IPS-15b (cell line): Measurements from ENCODE around the gene YARS1.

ENCODE experiments used
- H3K27me3 ChIP-seq: one replicate; pipeline ENCODE4 v1.6.1; 2013; ENCODE audit warnings: low read length; ENCODE audit not compliant: control insufficient read depth, insufficient read depth
- H3K36me3 ChIP-seq: one replicate; pipeline ENCODE4 v1.6.1; 2013; ENCODE audit warnings: low read length; ENCODE audit not compliant: control insufficient read depth, insufficient read depth
- H3K4me1 ChIP-seq: one replicate; pipeline ENCODE4 v1.6.1; 2013; ENCODE audit warnings: mild to moderate bottlenecking, low read length; ENCODE audit not compliant: control insufficient read depth, insufficient read depth
- H3K4me3 ChIP-seq: one replicate; pipeline ENCODE4 v1.5.1; 2013; ENCODE audit warnings: low read depth, low read length
- H3K9ac ChIP-seq: one replicate; pipeline ENCODE4 v1.6.1; 2013; ENCODE audit warnings: low read depth, mild to moderate bottlenecking, low read length
- H3K9me3 ChIP-seq: one replicate; pipeline ENCODE4 v1.6.1; 2013; ENCODE audit warnings: mild to moderate bottlenecking, low read length; ENCODE audit not compliant: control insufficient read depth, insufficient read depth

YARS1 gene

DNA sequence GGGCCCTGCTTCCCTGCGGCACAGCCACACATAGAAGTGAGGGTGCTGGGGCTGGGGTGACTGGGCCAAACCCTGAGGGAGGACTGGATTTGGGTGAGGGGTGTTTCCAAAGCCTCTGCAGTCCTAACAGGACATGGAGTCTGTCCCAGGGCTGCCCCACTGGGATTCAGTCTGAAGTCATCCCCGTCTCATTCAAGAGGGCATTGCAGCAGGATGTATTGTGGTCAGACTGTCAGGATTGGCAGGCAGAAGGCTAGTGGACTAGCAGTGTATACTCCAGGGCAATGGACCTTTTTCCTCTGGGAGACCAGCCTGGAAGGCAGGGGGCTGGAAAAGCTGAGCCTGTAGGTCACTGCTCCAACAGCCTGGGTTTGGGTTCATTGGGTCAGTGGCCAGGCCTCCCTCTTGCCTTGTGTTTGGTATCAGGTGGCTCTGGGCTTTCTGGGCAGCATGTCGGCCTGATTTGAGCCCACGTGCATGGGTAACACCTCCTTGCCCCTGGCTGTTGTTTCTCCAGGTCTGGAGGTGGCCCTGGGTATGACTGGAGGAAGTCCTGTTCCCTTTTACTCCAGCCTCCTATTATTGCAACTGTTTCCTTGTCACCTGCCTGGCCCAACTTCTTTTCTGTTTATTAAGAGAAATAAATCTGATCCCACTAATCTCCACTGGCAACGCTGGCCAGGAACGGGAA lies 73.6 kb downstream of the YARS1 start:
- peak overlapping the region; percentile 18 for H3K9ac ChIP-seq
- H3K4me3 ChIP-seq: peak overlapping the region; percentile 61
- H3K9me3 ChIP-seq: no peaks in the 10 kb centered on the region
- peaks cover 7% of the 10 kb centered on the region for H3K4me1 ChIP-seq
- H3K36me3 ChIP-seq: no peaks in the 10 kb centered on the region
- H3K27me3 ChIP-seq: no peaks in the 10 kb centered on the region

- H3K9me3 ChIP-seq: no peaks in the 10 kb centered on the region
- no peaks in the 10 kb centered on the region for H3K27me3 ChIP-seq
- peaks cover 7% of the 10 kb centered on the region for H3K4me1 ChIP-seq
- H3K4me3 ChIP-seq: peak overlapping the region; percentile 61
- H3K9ac ChIP-seq: peak overlapping the region; percentile 18
- H3K36me3 ChIP-seq: no peaks in the 10 kb centered on the region
Observed at GRCh38 chr1:32742956-32743355, 74.2 kb downstream of the YARS1 start.

DNA sequence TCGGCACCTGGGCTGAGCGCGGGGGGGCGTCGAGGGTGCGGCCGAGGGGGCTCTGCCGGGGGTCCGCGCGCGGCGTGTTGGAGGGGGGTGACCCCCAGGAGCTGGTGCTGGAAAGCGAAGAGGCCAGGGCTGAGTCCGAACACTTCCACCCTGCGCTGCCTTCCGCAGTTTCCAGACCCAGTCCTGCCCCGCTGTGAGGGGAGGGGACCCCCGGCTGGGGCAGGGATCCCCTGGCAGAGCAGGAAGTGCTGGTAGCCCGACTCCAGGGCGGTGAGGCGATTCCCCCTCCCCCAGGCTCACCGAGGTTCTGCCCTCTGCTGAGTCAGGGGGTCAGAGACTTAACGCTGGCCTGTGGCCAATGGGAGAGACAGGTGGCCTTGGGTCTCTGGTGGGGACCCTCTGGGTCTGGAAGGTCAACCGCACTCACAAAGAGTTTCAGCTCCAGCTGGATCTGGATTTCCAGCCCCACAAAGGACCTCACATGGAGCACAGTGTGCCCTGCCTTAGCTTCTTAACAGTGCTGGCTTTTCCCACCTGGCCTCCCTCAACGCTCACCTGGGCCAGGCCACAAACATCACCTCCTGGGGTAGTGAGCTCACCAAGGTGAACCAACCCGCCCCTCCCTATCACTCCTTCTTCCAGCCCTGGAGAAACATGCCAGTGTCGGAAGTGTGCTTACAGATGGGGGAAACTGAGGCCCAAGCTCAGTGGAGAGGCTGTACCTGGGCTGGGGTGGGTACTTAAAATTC lies 74.8 kb downstream of the YARS1 start:
- Histone ChIP-seq H3K9me3 (no peaks in the 10 kb centered on the region), H3K4me1 (peaks cover 8% of the 10 kb centered on the region), H3K27me3 (no peaks in the 10 kb centered on the region), H3K9ac (peak overlapping the region; percentile 65), H3K4me3 (peak overlapping the region; percentile 61), H3K36me3 (no peaks in the 10 kb centered on the region)

- H3K27me3 ChIP-seq: no peaks in the 10 kb centered on the region
- no peaks in the 10 kb centered on the region for H3K36me3 ChIP-seq
- peak overlapping the region; percentile 65 for H3K9ac ChIP-seq
- H3K4me3 ChIP-seq: peak overlapping the region; percentile 64
- H3K9me3 ChIP-seq: no peaks in the 10 kb centered on the region
- peaks cover 15% of the 10 kb centered on the region for H3K4me1 ChIP-seq
Observed at GRCh38 chr1:32741413-32742198, 75.6 kb downstream of the YARS1 start.

DNA sequence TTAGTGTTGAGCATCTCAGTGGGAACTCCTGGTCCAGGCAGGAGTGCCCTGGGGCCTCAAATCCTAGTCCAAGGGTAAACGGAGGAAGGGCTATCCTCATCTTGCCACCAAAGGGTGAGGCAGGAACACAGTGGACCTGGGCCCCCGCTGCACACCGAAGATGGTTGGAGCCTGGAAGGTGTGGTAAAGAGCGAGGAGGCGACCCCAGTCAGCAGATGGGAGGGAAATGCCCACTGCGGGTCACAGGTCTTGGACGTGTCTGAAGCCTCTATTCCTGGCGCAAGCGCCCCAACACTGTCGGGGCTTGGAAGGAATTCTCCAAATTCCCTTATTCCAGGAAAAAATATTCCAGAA lies 76.1 kb downstream of the YARS1 start:
- no peaks in the 10 kb centered on the region for H3K9me3 ChIP-seq
- peak overlapping the region; percentile 64 for H3K4me3 ChIP-seq
- no peaks in the 10 kb centered on the region for H3K27me3 ChIP-seq
- peaks cover 18% of the 10 kb centered on the region for H3K4me1 ChIP-seq
- no peak overlapping the region for H3K9ac ChIP-seq
- no peaks in the 10 kb centered on the region for H3K36me3 ChIP-seq

- H3K4me3 ChIP-seq: peak overlapping the region; percentile 24
Observed at GRCh38 chr1:32736812-32737791, 80.1 kb downstream of the YARS1 start.

DNA sequence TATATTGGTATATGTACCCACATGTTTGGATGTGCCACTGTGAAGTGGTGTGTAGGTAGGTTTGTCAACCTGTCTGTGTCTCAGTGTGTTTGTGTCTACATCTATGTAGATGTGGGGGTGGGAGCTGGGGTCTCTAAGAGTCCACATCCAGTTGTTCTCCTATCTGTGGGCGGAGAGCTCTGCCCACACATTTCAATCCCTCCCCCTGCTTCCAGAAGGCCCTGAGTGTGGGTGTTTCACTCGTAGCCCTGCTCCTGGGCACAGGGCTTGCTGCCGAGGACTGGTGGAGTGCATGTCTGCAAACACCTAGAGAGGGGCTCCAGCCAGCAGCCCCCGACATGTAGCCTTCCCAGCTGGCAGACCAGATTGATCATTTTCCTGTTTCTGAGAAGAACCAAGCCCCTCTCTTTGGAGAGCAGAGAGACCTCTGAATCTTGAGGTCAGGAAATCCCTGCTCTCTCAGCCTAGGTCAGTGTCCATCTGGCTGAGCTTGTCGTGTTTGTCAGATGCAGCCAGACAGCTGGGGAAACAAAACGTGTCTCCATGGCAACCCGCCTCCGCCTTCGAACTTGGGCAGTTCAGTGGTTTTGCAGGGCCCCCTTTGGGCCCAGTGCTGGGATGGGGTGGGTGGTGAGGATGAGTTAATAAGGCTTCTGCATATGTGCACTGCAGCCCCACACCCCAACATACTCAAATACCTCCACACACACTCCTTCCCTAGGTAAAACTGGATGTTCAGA lies 83.4 kb downstream of the YARS1 start:
- no peaks in the 10 kb centered on the region for H3K27me3 ChIP-seq
- H3K4me1 ChIP-seq: peaks cover 16% of the 10 kb centered on the region
- H3K36me3 ChIP-seq: no peaks in the 10 kb centered on the region
- H3K9me3 ChIP-seq: no peaks in the 10 kb centered on the region
- H3K9ac ChIP-seq: no peak overlapping the region
- H3K4me3 ChIP-seq: no peak overlapping the region

More at GRCh38 chr1:32736812-32737791, 80.1 kb downstream of the YARS1 start:
- Histone ChIP-seq H3K4me1 (peaks cover 14% of the 10 kb centered on the region), H3K9me3 (no peaks in the 10 kb centered on the region), H3K27me3 (no peaks in the 10 kb centered on the region), H3K36me3 (no peaks in the 10 kb centered on the region), H3K9ac (no peak overlapping the region)

- Histone ChIP-seq H3K9me3 (no peaks in the 10 kb centered on the region), H3K4me3 (no peak overlapping the region), H3K27me3 (no peaks in the 10 kb centered on the region), H3K36me3 (no peaks in the 10 kb centered on the region), H3K4me1 (peaks cover 16% of the 10 kb centered on the region), H3K9ac (no peak overlapping the region)
Observed at GRCh38 chr1:32729254-32730046, 87.7 kb downstream of the YARS1 start.

DNA sequence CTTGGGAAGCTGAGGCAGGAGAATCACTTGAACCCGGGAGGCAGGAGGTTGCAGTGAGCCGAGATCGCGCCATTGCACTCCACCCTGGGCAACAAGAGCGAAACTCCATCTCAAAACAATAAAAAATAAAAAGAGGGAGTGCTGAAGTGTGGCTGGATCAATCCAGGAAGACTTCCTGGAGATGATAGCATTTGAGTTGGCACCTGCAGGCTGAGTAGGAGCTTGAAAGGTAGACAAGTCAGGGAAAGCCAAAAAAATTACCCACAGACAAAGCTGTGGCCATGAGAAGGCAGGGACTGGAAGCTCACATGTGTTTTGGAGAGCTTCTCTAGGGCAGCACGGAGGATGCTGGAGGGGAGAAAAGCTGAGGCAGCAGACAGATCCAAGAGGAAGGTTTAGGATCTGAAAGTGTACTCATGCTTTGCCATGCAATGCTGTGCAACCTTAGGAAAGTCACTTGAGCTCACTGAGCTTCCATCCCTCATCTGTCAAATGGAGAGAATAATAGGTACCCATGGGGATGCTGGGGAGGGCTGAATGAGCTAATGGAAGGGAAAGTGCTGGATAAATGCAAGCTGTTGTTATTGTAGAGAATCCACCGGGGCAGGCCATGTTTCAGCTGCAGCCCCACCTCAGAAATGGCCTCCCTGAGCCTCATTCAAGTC lies 88.6 kb downstream of the YARS1 start:
- H3K27me3 ChIP-seq: no peaks in the 10 kb centered on the region
- no peak overlapping the region for H3K4me3 ChIP-seq
- H3K9ac ChIP-seq: no peak overlapping the region
- H3K9me3 ChIP-seq: no peaks in the 10 kb centered on the region
- H3K36me3 ChIP-seq: no peaks in the 10 kb centered on the region
- peaks cover 13% of the 10 kb centered on the region for H3K4me1 ChIP-seq

DNA sequence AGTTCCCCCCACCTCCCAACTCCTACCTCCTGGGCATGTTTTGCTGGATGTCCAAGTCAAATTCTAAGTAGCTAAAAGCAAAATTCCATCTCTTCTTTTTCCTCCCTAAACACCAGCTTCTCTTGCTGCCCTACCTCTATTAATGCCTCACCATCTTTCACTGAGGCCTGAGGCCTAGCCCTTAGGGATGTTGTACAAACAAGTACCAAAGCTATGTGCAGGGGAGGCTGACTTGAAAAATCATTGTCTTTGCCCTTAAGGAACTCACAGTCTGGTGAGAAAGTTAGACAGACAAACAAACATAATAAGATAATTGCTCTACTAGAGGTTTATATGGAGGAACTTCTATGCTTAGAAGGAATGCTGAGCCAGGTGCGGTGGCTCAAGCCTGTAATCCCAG lies 89.3 kb downstream of the YARS1 start:
- no peak overlapping the region for H3K4me3 ChIP-seq
- H3K27me3 ChIP-seq: no peaks in the 10 kb centered on the region
- no peaks in the 10 kb centered on the region for H3K36me3 ChIP-seq
- no peak overlapping the region for H3K9ac ChIP-seq
- peaks cover 13% of the 10 kb centered on the region for H3K4me1 ChIP-seq
- no peaks in the 10 kb centered on the region for H3K9me3 ChIP-seq
